GM12872 (cell line): ENCODE data around the gene ABCD4.

ENCODE experiments used
- CTCF ChIP-seq: IDR thresholded peaks from 3 replicates; pipeline ENCODE4 v1.5.1; 2011; ENCODE audit warnings: low read depth, mild to moderate bottlenecking, low read length, moderate library complexity; ENCODE audit not compliant: insufficient read depth

Gene ABCD4

GRCh38 chr14:74278080-74278479 lies 24.7 kb downstream of the ABCD4 start:
- TF ChIP-seq CTCF, result no peak

GRCh38 chr14:74275241-74275841 lies 27.4 kb downstream of the ABCD4 start:
- TF ChIP-seq CTCF, result no peak

- no peak for TF ChIP-seq CTCF
Measured at GRCh38 chr14:74271365-74271764, 31.4 kb downstream of the ABCD4 start.

- no peak for TF ChIP-seq CTCF
Measured at GRCh38 chr14:74267588-74267987, 35.1 kb downstream of the ABCD4 start.

- no peak for TF ChIP-seq CTCF
Measured at GRCh38 chr14:74265301-74265965, 37.3 kb downstream of the ABCD4 start.

GRCh38 chr14:74263921-74264320 lies 38.8 kb downstream of the ABCD4 start:
- no peak for TF ChIP-seq CTCF

- TF ChIP-seq CTCF, result no peak
Measured at GRCh38 chr14:74263181-74263580, 39.6 kb downstream of the ABCD4 start.
